ENCODE measurements around the gene SPO11.

SPO11 gene

DNA sequence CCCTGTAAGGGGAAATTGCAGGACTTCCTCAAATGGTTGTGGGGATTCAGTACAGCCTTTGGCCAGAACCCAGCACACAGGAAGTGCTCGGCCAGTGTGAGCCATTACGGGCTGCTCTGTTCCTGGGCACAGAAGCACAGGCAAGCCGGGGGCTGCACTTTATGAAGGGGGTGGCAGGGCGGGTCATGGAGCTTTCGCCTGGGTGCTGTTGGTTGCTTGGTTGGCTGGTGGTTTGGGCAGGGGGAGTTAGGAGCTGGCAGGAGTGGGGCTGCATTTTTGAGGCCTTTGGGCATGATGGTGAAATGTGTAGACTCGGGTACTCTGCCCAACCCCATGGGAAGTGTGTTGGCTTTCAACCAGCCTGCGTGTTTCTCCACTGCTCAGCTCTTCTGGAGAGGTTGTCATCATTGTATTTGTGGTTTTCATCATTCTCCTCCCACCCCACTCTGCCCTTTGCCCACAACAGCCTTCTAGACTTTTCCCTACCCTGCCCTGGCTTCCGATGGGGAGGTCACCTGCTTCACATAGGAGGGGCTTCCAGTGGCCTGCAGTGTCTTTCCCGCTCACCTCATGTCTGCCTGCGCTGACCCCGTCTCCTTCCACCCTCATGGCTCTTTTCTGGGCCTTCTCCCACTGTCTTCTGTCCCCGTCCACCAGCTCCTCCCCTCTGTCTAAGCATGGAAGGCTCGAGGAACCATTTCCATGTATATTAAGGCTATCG, 45.5 kb downstream of the SPO11 start:
- DNase-seq (ENCODE audit: low read depth, low spot score) = no peak

DNA sequence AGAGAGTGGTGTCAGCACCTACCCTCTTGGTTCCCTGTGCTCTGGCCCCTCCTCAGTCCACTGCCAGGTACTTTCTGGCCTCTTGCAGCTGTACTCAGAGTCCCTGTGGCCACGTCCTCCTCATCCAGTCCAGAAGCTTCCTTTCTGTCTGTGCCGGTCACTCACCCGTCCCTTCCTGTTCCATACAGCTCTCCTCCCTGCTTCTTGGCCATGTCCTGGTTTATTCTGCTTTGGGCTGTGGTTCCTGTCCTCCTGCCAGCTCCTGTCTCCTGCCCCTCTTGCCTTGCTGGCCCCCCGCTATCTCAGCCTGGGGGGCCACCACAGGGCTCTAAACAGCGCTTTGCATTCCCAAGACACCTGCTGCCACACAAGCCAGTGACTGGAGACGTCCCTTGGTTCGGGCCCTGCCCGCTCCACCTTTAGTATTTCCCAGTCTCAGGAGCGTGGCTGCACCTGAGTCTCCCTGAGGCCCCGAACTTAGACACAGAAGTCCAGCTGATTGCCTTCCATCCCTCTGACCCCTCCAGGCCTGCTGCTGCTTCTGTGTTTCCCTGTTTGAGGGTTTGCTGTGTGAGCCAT, 46.1 kb downstream of the SPO11 start:
- DNase-seq (ENCODE audit: low read depth, low spot score) = no peak

- DNase-seq (ENCODE audit: low read depth, low spot score) = no peak
These were observed 47.7 kb downstream of the SPO11 start for GRCh38 chr20:57377350-57377749.

- DNase-seq (ENCODE audit: low read depth, low spot score) = no peak
These were observed 48.5 kb downstream of the SPO11 start for GRCh38 chr20:57378107-57378506.

GRCh38 chr20:57378646-57379262, 49.2 kb downstream of the SPO11 start:
- no peak for DNase-seq (ENCODE audit: low read depth, low spot score)

DNA sequence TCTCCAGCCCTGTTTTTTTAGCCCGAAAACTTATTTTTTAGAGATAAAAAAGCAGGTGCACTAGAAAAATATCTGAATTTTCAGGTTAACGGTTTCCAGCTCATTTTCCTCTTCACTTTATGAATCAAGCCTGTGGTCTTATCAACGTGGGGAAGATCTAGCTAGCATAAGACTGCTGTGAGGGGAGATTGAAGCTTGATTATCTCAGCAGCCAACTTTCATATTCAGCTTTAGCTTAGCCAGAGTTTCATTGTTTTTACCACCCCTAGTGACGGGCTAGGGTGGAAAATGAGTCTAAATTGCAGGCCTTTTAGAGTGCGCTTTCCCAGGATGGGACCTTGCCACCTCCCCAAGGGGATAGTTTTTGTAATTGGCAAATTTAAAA, 49.7 kb downstream of the SPO11 start:
- DNase-seq (ENCODE audit: low read depth, low spot score) = no peak

GRCh38 chr20:57380081-57380750, 50.6 kb downstream of the SPO11 start:
- no peak for DNase-seq (ENCODE audit: low read depth, low spot score)

- DNase-seq (ENCODE audit: low read depth, low spot score) = peak; percentile 85
These were observed 52.2 kb downstream of the SPO11 start for GRCh38 chr20:57381596-57382503.

DNA sequence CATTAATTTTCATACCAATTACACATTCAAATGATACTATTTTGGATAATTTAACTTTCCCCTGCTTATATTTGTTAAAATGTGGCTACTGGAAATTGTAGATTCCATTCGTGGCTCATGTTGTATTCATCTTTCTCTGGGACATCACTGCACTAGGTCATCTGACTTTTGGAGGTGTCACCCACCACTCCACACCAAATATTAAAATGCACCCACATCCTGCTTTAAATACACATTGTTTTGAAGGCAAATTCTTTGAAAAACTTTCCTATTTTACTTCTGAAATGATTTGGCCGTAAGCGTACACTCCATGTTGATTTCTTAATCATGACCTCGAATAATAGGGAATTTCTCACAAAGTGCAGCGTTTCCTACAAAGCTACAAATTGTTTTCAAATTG, 52.9 kb downstream of the SPO11 start:
- DNase-seq (ENCODE audit: low read depth, low spot score) = no peak

GRCh38 chr20:57383447-57384347, 54.1 kb downstream of the SPO11 start:
- no peak for DNase-seq (ENCODE audit: low read depth, low spot score)

GRCh38 chr20:57384486-57384885, 54.9 kb downstream of the SPO11 start:
- DNase-seq (ENCODE audit: low read depth, low spot score) = no peak

DNA sequence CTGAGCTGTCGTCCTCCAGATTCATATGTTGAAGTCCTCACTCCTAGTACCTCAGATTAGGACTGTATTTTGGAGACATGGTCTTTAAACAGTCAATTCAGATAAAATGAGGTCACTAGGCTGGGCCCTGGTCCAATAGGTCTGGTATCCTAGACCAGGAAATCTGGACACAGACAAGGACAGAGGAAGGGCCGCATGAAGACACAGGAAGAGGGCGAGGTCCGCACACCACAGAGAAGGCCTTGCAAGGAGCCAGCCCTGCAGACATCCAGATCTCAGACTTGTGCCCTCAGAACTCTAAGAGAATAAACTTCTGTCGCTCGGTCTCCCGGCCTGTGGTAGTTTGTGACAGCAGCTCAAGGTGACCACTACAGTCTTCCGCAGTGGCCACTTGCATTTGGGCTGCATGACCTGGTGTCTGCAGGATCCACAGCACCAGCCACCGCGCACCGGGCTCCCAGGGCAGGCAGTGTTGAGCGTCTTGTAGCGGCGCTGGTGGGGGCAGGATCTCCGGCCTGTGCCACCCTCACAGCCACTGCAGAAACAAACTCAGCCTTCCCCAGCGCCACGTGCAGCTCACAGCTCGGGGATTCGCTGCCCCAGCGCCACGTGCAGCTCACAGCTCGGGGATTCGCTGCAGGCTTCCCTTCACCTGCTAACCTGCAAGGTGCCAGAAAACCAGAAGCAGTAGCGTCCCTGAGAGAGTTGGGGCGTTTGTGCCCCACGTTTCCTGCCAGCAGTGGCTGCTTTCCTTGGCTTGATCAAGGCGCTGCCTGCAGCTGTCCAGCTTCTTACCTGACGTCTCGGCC, 55.6 kb downstream of the SPO11 start:
- DNase-seq (ENCODE audit: low read depth, low spot score) = no peak

- no peak for DNase-seq (ENCODE audit: low read depth, low spot score)
These were observed 56.3 kb downstream of the SPO11 start for GRCh38 chr20:57385940-57386339.

DNA sequence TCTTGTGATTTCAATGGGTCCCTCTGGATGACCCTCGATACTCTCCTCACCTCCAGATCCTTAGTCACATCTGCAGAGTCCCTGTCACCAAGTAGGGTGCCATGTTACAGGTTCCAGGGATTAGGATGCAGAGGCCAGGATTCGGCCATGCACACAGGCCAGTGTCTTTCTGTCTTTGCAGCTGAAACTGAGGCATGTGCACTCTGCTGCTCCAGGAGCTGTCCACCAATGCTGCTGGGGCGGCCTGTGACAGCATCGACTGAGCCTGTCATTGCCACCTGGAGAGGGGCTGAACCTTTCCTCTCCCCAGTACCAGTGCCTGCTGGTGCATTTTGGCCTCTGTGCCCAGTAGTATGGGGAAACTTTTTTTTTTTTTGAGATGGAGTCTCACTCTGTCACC, 57.2 kb downstream of the SPO11 start:
- no peak for DNase-seq (ENCODE audit: low read depth, low spot score)

DNA sequence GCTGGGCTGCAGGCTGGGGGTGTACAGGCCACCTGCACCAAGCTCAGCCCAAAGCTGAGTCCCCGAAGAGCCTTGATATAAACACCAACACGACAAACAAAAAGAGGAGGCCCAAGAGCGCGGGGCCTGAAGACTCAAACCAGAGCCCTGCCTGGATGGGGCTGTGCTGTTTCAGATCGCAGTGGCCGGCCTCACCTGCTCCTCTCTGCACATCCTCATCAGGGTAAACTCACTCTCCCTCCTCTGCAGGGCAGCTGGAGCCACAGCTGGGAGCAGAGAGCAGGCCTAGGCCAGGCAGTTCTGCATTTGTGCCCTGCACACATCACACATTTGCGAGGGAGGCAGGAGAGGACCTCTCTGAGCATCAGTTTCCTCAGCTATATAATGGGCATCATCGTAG, 57.9 kb downstream of the SPO11 start:
- no peak for DNase-seq (ENCODE audit: low read depth, low spot score)

- DNase-seq (ENCODE audit: low read depth, low spot score) = no peak
These were observed 58.4 kb downstream of the SPO11 start for GRCh38 chr20:57387945-57388371.

DNA sequence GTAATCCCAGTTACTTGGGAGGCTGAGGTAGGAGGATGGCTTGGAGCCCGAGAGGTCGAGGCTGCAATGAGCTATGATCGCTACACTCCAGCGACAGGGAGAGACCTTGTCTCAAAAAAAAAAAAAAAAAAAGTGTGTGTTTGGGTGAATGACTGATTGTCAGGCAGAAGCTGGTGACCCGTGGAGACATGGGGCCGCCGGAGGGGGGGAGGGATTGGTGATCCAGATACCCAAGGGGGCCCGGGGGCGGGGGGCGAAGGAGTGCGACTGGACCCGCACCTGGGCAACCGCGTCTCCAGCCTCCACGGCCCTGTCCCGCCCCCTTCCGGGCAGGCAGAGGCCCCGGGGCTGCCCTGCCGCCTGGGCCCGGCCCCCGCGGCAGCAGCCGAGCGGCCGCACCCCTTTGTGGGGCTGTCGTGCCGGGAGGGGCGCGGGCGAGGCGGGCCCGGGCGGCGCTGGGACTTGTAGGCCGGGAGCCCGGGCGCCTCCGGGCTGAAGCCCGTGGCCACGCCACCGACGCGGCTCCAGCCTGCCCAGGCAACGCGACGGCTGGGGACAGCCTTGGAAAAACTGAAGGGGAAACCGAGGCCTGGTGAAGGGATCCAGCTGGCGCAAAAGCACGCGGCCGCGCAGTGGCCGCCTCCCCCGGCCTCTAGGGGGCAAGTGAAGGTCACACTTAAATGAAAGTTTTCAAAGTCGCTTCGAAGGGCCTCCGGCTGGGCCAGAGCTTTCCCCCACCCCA, 59.5 kb downstream of the SPO11 start:
- peak; percentile 80 for DNase-seq (ENCODE audit: low read depth, low spot score)

GRCh38 chr20:57389695-57390603, 60.3 kb downstream of the SPO11 start:
- DNase-seq (ENCODE audit: low read depth, low spot score) = no peak
